ENCODE data around the gene RAB9A.

Gene RAB9A

DNA sequence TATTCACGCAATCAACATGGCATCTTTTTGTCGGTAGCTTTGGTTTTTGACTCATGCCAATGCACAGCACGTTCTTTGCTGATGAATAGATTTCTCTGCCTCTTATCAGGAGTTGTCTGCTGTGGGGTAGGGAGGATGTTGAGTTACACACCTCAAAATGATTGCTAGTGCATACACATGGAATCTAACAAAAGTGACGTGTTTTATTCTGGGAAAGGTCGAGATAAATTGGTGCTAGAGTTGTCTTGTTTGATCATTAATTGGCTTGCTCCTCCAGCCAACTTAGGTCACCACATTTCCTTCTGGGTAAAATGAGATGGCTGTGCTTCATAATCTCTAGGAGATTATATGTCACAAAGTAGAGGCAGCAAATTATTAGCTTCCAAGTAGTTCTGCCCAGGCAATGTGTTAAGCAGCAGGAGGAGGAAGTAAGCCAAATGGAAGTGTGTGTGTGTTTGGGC, 3.9 kb downstream of the RAB9A start:
- H3K4me3 ChIP-seq (ENCODE audit: low read depth, low read length), result no peak overlapping the region
- H3K9me3 ChIP-seq (ENCODE audit: severe bottlenecking), result no peaks in the 10 kb centered on the region
- H3K36me3 ChIP-seq, result peaks cover 3% of the 10 kb centered on the region
- H3K27ac ChIP-seq, result no peak overlapping the region
- H3K27me3 ChIP-seq (ENCODE audit: insufficient read depth, low read depth, severe bottlenecking), result no peaks in the 10 kb centered on the region
- no peak for DNase-seq
- no peak for TF ChIP-seq CTCF (IDR thresholded peaks at IDR 0.05; ENCODE audit: low read depth, low read length)

DNA sequence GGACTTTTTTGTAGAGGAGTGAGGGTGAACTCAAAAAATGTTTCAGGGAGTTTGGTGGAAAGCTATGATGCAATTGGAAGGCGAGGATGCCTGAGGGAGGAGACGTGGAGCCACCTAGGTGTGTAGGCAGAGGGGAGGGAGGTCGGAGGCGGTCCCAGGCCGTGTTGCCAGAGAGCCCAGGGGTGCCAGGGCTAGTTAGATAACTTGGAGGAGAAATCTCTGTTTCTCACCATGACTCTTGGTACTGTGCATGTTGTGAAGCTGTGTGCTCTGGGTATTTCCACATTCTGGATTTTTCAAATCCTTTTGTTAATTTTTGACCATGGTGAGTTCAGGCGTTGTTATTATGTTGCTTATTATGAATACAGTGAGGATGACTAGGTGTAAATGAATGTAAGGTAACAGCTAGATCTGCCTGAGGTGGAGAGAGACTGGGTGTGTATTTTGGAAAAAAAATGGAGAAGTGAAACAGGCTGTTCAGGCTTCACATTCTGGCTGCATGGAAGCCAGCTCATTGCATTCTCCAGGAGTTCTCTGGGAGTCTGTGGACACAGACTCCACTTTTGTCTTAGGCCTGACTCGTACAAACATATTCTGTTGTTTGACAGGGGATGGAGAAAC, 4.5 kb downstream of the RAB9A start:
- H3K4me3 ChIP-seq (ENCODE audit: low read depth, low read length), result no peak overlapping the region

DNA sequence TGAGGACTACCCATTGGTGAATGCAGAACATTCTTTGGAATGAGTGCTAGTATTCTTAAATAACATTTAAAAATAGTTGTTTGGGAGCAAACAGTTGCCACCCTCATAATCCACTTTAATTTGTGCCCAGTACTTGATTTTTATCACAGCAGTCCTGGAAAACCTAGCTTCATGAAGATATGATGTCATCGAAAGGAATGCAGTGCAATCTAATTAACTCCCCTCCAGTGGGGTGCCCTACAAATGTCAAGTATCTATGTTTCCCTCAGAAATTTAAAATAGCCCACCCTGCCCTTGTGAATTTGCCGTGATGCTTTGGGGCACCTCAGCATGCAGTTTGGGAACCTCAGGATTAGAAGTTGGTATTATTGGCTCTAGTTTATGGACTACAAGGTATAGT, 5.4 kb downstream of the RAB9A start:
- Histone ChIP-seq H3K9me3 (ENCODE audit: severe bottlenecking) (no peaks in the 10 kb centered on the region), H3K27ac (no peak overlapping the region), H3K4me3 (ENCODE audit: low read depth, low read length) (no peak overlapping the region), H3K36me3 (peaks cover 3% of the 10 kb centered on the region), H3K27me3 (ENCODE audit: insufficient read depth, low read depth, severe bottlenecking) (no peaks in the 10 kb centered on the region)
- TF ChIP-seq CTCF (IDR thresholded peaks at IDR 0.05; ENCODE audit: low read depth, low read length), result no peak
- DNase-seq, result no peak

More for the DNA sequence above, 4.5 kb downstream of the RAB9A start:
- no peak for DNase-seq
- no peak for TF ChIP-seq CTCF (IDR thresholded peaks at IDR 0.05; ENCODE audit: low read depth, low read length)
- Histone ChIP-seq H3K27ac (no peak overlapping the region), H3K27me3 (ENCODE audit: insufficient read depth, low read depth, severe bottlenecking) (no peaks in the 10 kb centered on the region), H3K9me3 (ENCODE audit: severe bottlenecking) (no peaks in the 10 kb centered on the region), H3K36me3 (peaks cover 3% of the 10 kb centered on the region)

DNA sequence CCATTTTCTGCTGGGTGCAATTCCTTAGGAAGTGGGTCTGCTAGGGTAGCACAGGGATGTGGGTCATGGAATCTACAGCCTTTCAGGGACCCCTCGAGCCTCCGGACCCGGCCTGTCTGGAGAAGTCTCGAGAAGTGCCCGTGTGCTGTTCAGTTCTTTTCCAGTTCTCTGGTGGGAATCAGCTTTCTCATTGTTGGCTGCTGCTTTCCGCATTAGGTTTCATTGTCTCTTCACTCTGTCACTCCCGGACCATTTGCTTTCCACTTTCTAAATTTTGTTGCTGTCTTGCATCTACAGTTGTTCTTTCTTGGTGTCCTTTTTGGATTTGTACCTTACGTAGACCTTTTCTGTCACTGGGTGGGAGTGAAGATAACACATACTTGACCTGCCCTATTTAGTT, 6.1 kb downstream of the RAB9A start:
- Histone ChIP-seq H3K36me3 (peaks cover 3% of the 10 kb centered on the region), H3K9me3 (ENCODE audit: severe bottlenecking) (no peaks in the 10 kb centered on the region), H3K4me3 (ENCODE audit: low read depth, low read length) (no peak overlapping the region), H3K27ac (no peak overlapping the region), H3K27me3 (ENCODE audit: insufficient read depth, low read depth, severe bottlenecking) (no peaks in the 10 kb centered on the region)
- no peak for DNase-seq
- TF ChIP-seq CTCF (IDR thresholded peaks at IDR 0.05; ENCODE audit: low read depth, low read length), result no peak

GRCh38 chrX:13695601-13696115, 6.7 kb downstream of the RAB9A start:
- Histone ChIP-seq H3K4me3 (ENCODE audit: low read depth, low read length) (no peak overlapping the region), H3K9me3 (ENCODE audit: severe bottlenecking) (no peaks in the 10 kb centered on the region), H3K27ac (no peak overlapping the region), H3K36me3 (peaks cover under 1% of the 10 kb centered on the region), H3K27me3 (ENCODE audit: insufficient read depth, low read depth, severe bottlenecking) (no peaks in the 10 kb centered on the region)
- DNase-seq, result no peak
- no peak for TF ChIP-seq CTCF (IDR thresholded peaks at IDR 0.05; ENCODE audit: low read depth, low read length)

DNA sequence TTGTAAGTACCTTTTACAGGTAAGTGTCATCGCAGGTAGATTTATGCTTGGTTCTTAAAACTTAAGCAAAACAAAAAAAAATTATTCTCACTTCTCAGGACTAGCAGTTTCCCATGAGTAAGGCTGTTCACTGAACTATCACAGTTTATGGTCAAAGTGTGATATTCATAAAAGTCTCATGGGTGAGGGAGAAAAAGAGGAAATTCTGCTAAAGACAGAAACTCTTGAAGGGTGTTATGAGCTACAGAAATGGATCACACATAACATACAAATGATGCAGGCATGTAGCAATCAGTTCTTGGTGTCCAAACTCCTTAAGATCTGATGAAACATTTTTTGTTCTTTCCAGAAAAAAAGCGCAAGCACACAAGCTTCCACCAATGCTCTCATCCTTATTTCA, 8.5 kb downstream of the RAB9A start:
- no peak for DNase-seq
- Histone ChIP-seq H3K36me3 (no peaks in the 10 kb centered on the region; the same call in none of the 2 replicates), H3K4me3 (ENCODE audit: low read depth, low read length) (no peak overlapping the region), H3K27me3 (ENCODE audit: insufficient read depth, low read depth, severe bottlenecking) (no peaks in the 10 kb centered on the region), H3K9me3 (ENCODE audit: severe bottlenecking) (no peaks in the 10 kb centered on the region), H3K27ac (no peak overlapping the region)
- no peak for TF ChIP-seq CTCF (IDR thresholded peaks at IDR 0.05; ENCODE audit: low read depth, low read length)
